ENCODE measurements around the gene DESI1.

DNA sequence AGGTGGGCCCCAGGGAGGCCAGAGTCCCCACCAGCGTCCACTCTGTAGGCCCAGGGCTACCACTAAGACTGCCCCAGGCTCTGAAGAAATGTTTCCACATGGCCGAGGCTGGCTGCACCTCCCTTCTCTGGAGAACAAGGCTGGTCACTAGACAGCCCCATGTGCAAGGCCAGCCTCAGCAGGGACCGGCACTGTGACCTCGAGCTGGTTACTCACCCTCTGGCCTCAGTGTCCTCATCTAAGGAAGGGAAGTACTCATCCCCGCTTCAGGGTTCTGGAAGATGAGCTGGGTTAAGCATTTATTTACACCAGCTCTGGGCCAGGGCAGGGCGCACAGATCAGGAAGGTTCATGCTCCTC, 40.9 kb downstream of the DESI1 start:
- TF ChIP-seq ZNF561 (tag by site-specific recombination; IDR thresholded peaks at IDR 0.05; ENCODE audit: borderline replicate concordance) (no peak), ZNF777 (tag by site-specific recombination; IDR thresholded peaks at IDR 0.05; ENCODE audit: borderline replicate concordance) (no peak), ZNF174 (tag by site-specific recombination; IDR thresholded peaks at IDR 0.05) (no peak), KLF7 (tag by site-specific recombination; IDR thresholded peaks at IDR 0.05; ENCODE audit: borderline replicate concordance) (no peak)
